Gastroesophageal sphincter (tissue), 3 donors: ENCODE data around the gene WDR45B.

Experiments used
- EP300 ChIP-seq: sonication (generic); formaldehyde crosslinking; IDR thresholded peaks from one replicate; pipeline ENCODE4 v1.6.1; 2017; ENCODE audit warnings: antibody characterized with exemption, mild to moderate bottlenecking
- POLR2AphosphoS5 ChIP-seq: sonication (generic); formaldehyde crosslinking; IDR thresholded peaks from one replicate; pipeline ENCODE4 v1.6.1; 2017; ENCODE audit warnings: antibody characterized with exemption
- TF ChIP-seq, protein P1 (sequence below), 4 experiments: fragments of 200-600 bp in 2 of 4; fragments of 450-650 bp in 2 of 4; sonication (generic) in 1 of 4; IDR thresholded peaks; one replicate each; pipeline ENCODE4 v1.5.1; 2017 to 2019; ENCODE audit warnings: antibody characterized with exemption in 4 of 4, mild to moderate bottlenecking in 2 of 4, moderate library complexity in 2 of 4

DNA sequence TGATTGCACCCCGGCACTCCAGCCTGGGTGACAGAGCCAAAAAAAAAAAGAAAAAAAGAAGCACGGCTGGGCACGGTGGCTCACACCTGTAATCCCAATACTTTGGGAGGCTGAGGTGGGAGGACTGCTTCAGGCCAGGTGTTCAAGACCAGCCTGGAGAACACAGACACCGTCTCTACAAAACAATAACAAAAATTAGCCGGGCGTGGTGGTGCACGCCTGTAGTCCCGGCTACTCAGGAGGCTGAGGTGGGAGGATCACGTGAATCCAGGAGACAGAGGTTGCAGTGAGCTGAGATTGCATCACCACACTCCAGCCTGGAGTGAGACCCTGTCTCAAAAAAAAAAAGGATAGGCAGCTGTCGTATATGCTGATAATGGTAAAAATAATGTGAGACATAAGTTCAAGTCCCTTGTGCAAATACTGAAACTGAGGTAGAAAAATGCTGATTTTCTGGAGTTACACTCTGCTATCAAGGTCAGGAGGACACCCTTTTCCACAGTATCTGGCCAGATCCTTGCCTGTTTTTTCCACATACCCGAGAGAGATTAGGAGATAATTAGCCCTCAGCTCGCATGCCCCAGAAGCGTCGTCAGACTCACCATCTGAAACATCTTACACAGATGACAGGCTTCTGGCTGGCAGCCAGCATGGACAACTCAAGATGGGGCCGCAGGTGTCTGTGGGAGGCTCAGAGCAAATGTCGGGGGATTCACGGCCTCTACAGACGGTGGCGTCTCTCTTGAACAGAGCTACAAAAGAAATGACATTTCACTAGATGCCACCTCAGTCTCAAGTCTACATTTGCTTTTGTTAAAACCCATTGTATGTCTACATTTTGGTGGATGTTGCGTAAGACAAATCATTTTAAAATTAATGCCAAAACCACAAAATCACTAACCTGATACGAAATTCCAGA lies 36.8 kb downstream of the WDR45B start:
- TF ChIP-seq POLR2AphosphoS5 (no peak), EP300 (no peak)
- TF ChIP-seq, protein P1, sequence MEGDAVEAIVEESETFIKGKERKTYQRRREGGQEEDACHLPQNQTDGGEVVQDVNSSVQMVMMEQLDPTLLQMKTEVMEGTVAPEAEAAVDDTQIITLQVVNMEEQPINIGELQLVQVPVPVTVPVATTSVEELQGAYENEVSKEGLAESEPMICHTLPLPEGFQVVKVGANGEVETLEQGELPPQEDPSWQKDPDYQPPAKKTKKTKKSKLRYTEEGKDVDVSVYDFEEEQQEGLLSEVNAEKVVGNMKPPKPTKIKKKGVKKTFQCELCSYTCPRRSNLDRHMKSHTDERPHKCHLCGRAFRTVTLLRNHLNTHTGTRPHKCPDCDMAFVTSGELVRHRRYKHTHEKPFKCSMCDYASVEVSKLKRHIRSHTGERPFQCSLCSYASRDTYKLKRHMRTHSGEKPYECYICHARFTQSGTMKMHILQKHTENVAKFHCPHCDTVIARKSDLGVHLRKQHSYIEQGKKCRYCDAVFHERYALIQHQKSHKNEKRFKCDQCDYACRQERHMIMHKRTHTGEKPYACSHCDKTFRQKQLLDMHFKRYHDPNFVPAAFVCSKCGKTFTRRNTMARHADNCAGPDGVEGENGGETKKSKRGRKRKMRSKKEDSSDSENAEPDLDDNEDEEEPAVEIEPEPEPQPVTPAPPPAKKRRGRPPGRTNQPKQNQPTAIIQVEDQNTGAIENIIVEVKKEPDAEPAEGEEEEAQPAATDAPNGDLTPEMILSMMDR (IDR thresholded peaks at IDR 0.05) = no peak
